BLaER1 (cell line): Measurements from ENCODE around the gene SNX30.

Source experiments
- H3K27ac ChIP-seq: shearing (Covaris generic); formaldehyde crosslinking; 2 replicates; pipeline ENCODE4 v1.8.1; 2022
- H3K27me3 ChIP-seq: shearing (Covaris generic); formaldehyde crosslinking; 2 replicates; pipeline ENCODE4 v1.8.1; 2022
- H3K36me3 ChIP-seq: shearing (Covaris generic); formaldehyde crosslinking; 2 replicates; pipeline ENCODE4 v1.8.1; 2022
- H3K4me1 ChIP-seq: shearing (Covaris generic); formaldehyde crosslinking; 2 replicates; pipeline ENCODE4 v1.8.1; 2022
- H3K4me2 ChIP-seq: shearing (Covaris generic); formaldehyde crosslinking; 2 replicates; pipeline ENCODE4 v1.8.1; 2022
- H3K4me3 ChIP-seq: shearing (Covaris generic); formaldehyde crosslinking; 2 replicates; pipeline ENCODE4 v1.8.1; 2022
- H3K9ac ChIP-seq: shearing (Covaris generic); formaldehyde crosslinking; 2 replicates; pipeline ENCODE4 v1.8.1; 2022
- H3K9me3 ChIP-seq: shearing (Covaris generic); formaldehyde crosslinking; 2 replicates; pipeline ENCODE4 v1.8.1; 2022
- H4K20me1 ChIP-seq: shearing (Covaris generic); formaldehyde crosslinking; 2 replicates; pipeline ENCODE4 v1.8.1; 2022
- Cebpa-rat ChIP-seq: shearing (Covaris generic); IDR thresholded peaks from 2 replicates; pipeline ENCODE4 v1.8.1; 2022

Gene SNX30

GRCh38 chr9:112725961-112726360 is 24.6 kb upstream of the SNX30 start:
- Histone ChIP-seq H3K4me1 (no peaks in the 10 kb centered on the region), H3K36me3 (no peaks in the 10 kb centered on the region), H3K27me3 (no peaks in the 10 kb centered on the region), H3K4me3 (no peak overlapping the region), H3K4me2 (no peak overlapping the region), H3K9me3 (no peaks in the 10 kb centered on the region), H3K9ac (no peak overlapping the region), H4K20me1 (no peaks in the 10 kb centered on the region), H3K27ac (no peak overlapping the region)
- no peak for TF ChIP-seq Cebpa-rat

- Histone ChIP-seq H3K36me3 (no peaks in the 10 kb centered on the region), H3K9ac (no peak overlapping the region), H3K9me3 (no peaks in the 10 kb centered on the region), H3K4me2 (no peak overlapping the region), H3K4me1 (no peaks in the 10 kb centered on the region), H3K4me3 (no peak overlapping the region), H3K27me3 (no peaks in the 10 kb centered on the region), H3K27ac (no peak overlapping the region), H4K20me1 (no peaks in the 10 kb centered on the region)
- no peak for TF ChIP-seq Cebpa-rat
Observed at GRCh38 chr9:112726428-112726827, 24.1 kb upstream of the SNX30 start.

- Histone ChIP-seq H3K27me3 (no peaks in the 10 kb centered on the region), H4K20me1 (no peaks in the 10 kb centered on the region), H3K4me1 (no peaks in the 10 kb centered on the region)
Observed at GRCh38 chr9:112728401-112728800, 22.2 kb upstream of the SNX30 start.

GRCh38 chr9:112731971-112732370 is 18.6 kb upstream of the SNX30 start:
- Histone ChIP-seq H3K4me3 (no peak overlapping the region), H3K9ac (no peak overlapping the region), H3K27ac (no peak overlapping the region), H3K4me2 (no peak overlapping the region), H3K4me1 (no peaks in the 10 kb centered on the region), H4K20me1 (no peaks in the 10 kb centered on the region), H3K27me3 (no peaks in the 10 kb centered on the region), H3K9me3 (no peaks in the 10 kb centered on the region; the same call in 1 of the 2 replicates), H3K36me3 (no peaks in the 10 kb centered on the region)
- no peak for TF ChIP-seq Cebpa-rat

More at GRCh38 chr9:112728401-112728800, 22.2 kb upstream of the SNX30 start:
- H3K36me3 ChIP-seq, result no peaks in the 10 kb centered on the region
- H3K27ac ChIP-seq, result no peak overlapping the region
- no peak overlapping the region for H3K4me2 ChIP-seq
- TF ChIP-seq Cebpa-rat, result no peak
- H3K9me3 ChIP-seq, result no peaks in the 10 kb centered on the region; the same call in 1 of the 2 replicates
- no peak overlapping the region for H3K4me3 ChIP-seq
- H3K9ac ChIP-seq, result no peak overlapping the region

- Histone ChIP-seq H3K36me3 (no peaks in the 10 kb centered on the region), H4K20me1 (no peaks in the 10 kb centered on the region), H3K4me2 (no peak overlapping the region), H3K9me3 (no peaks in the 10 kb centered on the region; the same call in 1 of the 2 replicates), H3K4me1 (no peaks in the 10 kb centered on the region), H3K27ac (no peak overlapping the region), H3K4me3 (no peak overlapping the region), H3K27me3 (no peaks in the 10 kb centered on the region), H3K9ac (no peak overlapping the region)
- TF ChIP-seq Cebpa-rat, result no peak
Observed at GRCh38 chr9:112734892-112735291, 15.7 kb upstream of the SNX30 start.

GRCh38 chr9:112743216-112743836 is 7.2 kb upstream of the SNX30 start:
- Histone ChIP-seq H3K4me3 (no peak overlapping the region), H3K27ac (no peak overlapping the region), H3K4me1 (peaks cover 27% of the 10 kb centered on the region), H3K27me3 (no peaks in the 10 kb centered on the region), H4K20me1 (no peaks in the 10 kb centered on the region), H3K4me2 (peak overlapping the region; percentile 5), H3K9ac (no peak overlapping the region), H3K36me3 (no peaks in the 10 kb centered on the region), H3K9me3 (peaks cover 4% of the 10 kb centered on the region; the same call in 1 of the 2 replicates)
- TF ChIP-seq Cebpa-rat, result no peak

GRCh38 chr9:112744177-112744576 is 6.4 kb upstream of the SNX30 start:
- Histone ChIP-seq H3K27me3 (no peaks in the 10 kb centered on the region), H3K36me3 (no peaks in the 10 kb centered on the region), H3K27ac (no peak overlapping the region), H4K20me1 (no peaks in the 10 kb centered on the region), H3K4me1 (peaks cover 34% of the 10 kb centered on the region), H3K9me3 (peaks cover 4% of the 10 kb centered on the region; the same call in 1 of the 2 replicates), H3K4me2 (no peak overlapping the region), H3K4me3 (no peak overlapping the region), H3K9ac (no peak overlapping the region)
- no peak for TF ChIP-seq Cebpa-rat

GRCh38 chr9:112747094-112747493 is 3.5 kb upstream of the SNX30 start:
- Histone ChIP-seq H3K4me3 (no peak overlapping the region), H3K9ac (no peak overlapping the region), H3K36me3 (no peaks in the 10 kb centered on the region), H4K20me1 (peaks cover 4% of the 10 kb centered on the region; the same call in 1 of the 2 replicates), H3K9me3 (no peaks in the 10 kb centered on the region; the same call in 1 of the 2 replicates), H3K27me3 (no peaks in the 10 kb centered on the region), H3K4me1 (peaks cover 43% of the 10 kb centered on the region), H3K27ac (no peak overlapping the region), H3K4me2 (no peak overlapping the region)
- no peak for TF ChIP-seq Cebpa-rat

- H3K4me1 ChIP-seq, result peaks cover 57% of the 10 kb centered on the region
- no peaks in the 10 kb centered on the region for H3K27me3 ChIP-seq
- H3K4me3 ChIP-seq, result peak overlapping the region; percentile 99
- H3K27ac ChIP-seq, result peak overlapping the region; percentile 84
- peaks cover 38% of the 10 kb centered on the region for H4K20me1 ChIP-seq
- peak overlapping the region; percentile 87 for H3K9ac ChIP-seq
- no peaks in the 10 kb centered on the region for H3K9me3 ChIP-seq
- TF ChIP-seq Cebpa-rat, result no peak
- H3K36me3 ChIP-seq, result no peaks in the 10 kb centered on the region
- peak overlapping the region; percentile 86 for H3K4me2 ChIP-seq
Observed at GRCh38 chr9:112750764-112751055, 150 bp downstream of the SNX30 start.

GRCh38 chr9:112751056-112751795 is 666 bp downstream of the SNX30 start:
- Histone ChIP-seq H3K4me2 (peak overlapping the region; percentile 86), H3K27ac (peak overlapping the region; percentile 84), H3K4me3 (peak overlapping the region; percentile 99), H3K4me1 (peaks cover 57% of the 10 kb centered on the region), H4K20me1 (peaks cover 43% of the 10 kb centered on the region), H3K27me3 (no peaks in the 10 kb centered on the region), H3K9ac (peak overlapping the region; percentile 87), H3K36me3 (no peaks in the 10 kb centered on the region), H3K9me3 (no peaks in the 10 kb centered on the region)
- TF ChIP-seq Cebpa-rat, result no peak
